HG03039 (cell line): Measurements from ENCODE around the gene SP8.

Source experiments
- ATAC-seq: cut with Tn5 transposase; IDR thresholded peaks from one replicate; pipeline ENCODE4 v1.9.1; 2021; ENCODE audit warnings: mild to moderate bottlenecking, moderate library complexity; ENCODE audit not compliant: unreplicated experiment

Gene SP8

DNA sequence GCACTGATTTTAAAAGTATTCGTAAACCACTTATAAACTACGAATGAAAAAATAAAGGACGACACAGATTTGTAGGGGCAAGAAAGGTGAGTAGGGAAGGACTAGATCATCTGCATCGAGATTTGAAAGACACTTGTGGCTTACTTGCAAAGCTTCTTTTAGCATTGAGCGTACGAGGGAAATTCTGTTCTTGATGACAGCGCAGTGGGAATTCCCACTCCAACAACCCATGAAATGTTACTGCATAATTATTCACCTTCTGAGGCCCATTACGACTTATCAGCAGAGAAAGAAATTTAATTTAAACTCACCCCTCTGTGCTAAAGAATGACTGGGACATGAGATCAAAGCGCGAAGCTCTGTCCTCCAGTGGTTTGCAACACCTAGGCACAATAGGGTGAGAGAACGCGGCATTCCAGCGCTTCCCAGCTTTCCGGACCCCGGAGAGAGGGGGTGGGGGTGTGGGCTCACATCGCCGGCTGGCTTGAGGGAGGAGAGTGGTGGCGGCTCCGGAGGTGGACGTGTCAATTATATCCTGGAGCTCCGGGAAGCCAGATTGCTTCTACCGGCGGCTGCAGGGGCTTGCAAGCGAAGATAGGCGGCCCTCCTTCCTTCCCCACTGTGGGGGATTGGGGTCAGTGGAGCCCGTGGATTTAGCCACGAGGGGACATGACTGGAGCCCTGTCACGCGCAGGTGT lies 10.3 kb downstream of the SP8 start:
- ATAC-seq = no peak

DNA sequence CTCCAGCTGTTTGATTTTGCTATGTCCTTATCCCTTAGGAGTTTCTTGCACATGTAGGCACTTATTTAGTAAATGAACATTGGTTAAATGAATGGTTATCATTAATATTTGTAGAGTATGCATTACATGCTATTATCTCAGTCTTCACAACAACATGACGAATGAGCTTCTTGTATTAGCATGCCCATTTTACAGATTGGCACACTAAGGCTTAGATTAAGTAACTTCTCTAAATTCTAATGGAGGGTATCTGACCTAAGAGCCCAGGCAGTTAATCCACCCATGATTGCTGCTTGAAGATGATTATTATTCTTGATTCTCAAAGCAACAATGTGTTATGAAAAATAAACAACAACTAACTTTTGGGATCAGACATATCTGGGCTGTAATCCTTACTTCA lies 32.7 kb downstream of the SP8 start:
- ATAC-seq = no peak

- no peak for ATAC-seq
Measured at GRCh38 chr7:20749906-20750305, 36.8 kb downstream of the SP8 start.

DNA sequence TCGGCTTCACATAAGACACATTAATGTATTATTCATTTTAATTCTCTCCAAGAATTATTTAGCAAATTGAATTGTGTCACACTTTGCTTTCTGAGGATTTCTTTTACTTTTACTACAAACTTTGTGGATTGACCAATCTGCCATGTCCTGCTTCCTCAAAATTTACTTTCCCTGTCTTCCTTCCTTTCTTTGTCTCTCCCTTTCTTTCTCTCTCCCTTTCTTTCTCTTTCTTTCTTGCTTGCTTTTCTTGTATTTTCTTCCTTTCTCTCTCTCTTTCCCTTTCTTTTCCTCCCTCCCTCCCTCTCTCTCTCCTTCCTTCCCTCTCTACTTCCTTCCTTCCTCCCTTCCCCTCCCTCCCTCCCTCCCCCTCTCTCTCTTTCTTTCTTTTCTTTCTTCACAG lies 37.8 kb downstream of the SP8 start:
- ATAC-seq = no peak

DNA sequence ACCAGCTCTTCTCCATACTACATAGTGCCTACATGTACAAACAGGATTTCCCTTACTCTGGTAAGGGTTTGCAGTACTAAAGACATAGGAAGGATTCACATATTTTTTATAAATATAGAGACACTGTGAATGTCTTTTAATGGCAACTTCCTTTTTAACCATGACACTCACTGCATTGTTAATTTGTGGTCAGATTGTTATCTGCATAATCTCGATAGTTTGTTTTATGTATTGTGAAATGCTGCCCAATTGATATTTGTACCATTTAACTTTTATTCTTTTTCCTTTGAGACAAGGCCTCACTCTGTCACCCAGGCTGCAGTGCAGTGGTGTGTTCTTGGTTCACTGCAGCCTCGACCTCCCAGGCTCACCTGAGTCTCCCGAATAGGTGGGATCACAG lies 39.7 kb downstream of the SP8 start:
- ATAC-seq = no peak

GRCh38 chr7:20745702-20746101 lies 41.0 kb downstream of the SP8 start:
- ATAC-seq = no peak

DNA sequence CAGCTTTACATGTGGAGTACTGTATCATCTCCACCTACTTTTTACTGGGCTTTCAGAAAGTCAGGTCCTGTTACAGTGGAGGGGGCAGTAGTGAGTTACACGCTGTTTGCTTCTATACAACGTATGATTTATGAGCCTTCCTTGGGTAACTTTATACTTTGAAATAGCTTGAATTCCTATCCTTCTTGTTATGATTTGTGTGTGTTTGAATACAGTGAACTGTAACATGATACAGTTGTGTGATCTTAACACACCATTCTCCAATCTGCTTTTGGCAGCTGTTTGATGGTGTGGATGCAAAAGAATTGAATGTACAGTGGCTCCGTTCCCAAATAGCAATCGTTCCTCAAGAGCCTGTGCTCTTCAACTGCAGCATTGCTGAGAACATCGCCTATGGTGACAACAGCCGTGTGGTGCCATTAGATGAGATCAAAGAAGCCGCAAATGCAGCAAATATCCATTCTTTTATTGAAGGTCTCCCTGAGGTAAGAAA lies 41.7 kb downstream of the SP8 start:
- no peak for ATAC-seq

DNA sequence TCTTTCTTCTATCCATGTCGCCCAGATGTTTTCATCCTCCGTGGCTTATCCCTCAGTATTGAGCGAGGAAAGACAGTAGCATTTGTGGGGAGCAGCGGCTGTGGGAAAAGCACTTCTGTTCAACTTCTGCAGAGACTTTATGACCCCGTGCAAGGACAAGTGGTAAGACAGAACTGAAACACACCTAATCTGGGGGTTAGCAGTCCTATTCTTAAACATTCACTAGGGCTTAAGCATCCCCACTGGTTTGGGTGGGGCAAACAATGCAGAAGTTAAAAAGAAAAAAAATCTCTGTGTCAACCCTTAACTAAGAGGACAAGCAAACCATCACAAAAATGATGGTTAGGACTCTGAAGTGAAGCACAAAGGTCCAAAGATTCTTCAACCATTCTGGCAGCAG lies 43.8 kb downstream of the SP8 start:
- no peak for ATAC-seq

- ATAC-seq = no peak
Measured at GRCh38 chr7:20741801-20742200, 44.9 kb downstream of the SP8 start.

- no peak for ATAC-seq
Measured at GRCh38 chr7:20738518-20739481, 47.9 kb downstream of the SP8 start.

DNA sequence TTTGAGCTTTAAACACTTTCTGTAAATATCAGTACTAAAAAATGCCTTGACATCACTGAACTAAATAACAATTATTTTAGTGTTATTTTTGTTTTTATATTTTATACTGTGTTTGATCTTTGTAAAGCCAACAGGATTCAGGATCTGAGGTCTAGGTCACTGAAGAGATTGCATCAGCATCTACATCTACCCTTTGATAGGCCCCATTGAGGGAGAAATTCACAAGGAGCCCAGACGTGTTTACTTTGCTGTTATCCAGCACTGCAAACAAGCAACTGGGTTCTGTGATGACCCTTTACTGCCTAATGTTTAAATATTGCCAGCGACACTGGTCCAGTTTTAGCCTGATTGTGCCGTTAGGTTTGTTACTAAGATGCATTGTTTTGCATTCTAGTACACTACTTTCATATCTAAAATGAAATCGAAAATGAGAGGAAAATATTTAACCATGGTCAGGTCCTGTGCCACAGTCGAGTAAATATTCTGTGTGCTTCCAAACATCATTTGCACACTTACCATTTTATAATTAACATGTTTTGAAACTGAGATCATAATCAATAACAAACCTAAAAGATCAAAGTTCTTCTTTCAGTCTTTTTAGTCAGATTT lies 48.7 kb downstream of the SP8 start:
- no peak for ATAC-seq

DNA sequence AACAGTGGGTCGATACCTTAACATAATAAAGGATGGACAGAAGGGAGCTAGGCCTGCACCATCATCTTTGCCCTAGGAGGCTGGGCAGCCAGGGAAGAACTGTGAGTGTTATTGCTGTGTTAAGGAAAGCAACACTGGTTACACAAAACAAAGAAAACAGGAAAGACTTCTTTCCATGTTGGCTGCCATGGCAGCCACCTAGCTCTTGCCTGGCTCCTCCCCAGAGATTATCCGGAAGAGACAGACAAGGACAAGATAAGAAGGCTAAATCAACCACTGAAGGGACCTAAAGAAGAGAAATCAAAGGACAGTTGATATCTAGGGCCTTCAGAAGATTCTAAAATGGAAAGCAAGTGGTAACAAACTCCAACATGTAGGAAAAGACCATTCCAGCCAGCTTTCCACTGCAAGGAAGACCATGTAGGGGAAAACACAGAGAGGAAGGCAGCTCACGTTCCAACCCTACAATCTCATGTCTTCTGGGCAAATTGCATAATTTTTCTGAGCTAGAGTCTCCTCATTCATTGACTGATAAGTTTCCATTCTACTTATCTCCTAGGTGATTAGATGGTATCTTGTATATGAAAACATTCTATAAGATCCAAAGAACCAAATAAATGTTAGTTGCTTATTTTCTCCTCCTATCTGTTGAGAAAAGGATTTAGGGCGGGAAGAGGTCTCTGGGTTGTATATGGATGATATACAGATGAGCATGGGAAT lies 51.2 kb downstream of the SP8 start:
- no peak for ATAC-seq
